Measurements from ENCODE around the gene OSBPL2.

Gene OSBPL2

DNA sequence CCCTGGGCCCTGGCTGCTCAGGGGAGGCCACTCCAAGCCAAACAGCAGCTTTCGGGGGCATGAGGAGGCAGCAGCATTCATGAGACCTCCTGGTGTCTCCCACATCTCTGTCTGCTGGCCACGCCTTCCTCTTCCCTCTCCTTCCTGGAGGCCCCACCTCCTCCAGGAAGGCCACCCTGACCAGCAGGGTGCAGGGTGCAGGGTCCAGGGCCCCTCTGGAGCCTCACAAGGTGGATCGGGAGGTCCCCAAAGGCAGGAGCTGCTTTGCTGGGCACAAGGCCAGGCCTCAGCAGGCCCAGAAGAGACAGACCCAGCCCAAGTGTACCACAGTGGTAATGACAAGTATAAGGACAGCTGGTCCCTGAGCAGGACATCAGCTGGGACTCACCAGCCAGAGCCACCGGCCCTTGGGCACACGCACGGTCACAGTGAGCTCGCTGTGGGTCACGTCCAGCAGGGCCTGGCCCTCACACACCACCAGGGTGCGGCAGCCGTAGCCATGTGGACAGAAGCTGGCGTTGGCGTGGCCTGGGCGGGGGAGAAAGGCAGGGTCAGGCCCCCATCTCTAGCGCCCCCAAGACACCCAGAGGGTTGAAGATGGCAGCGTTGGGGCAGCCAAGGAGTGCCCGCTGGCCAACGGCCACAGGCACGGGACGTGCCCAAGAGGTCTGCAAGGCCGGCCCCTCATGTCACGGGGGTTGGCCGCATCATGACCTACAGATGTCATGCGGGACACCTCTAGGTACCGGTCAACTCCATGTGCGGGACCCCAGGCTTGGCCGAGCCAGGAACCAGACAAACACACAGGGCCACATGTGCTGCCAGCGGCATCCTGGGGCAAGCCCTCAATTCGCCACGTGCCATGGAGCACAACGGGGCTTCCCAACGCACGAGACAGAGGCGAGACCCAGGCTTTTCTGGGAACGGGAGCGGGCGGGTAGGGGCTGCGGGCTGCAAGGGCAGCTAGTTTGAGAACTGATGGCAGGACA is 91.4 kb downstream of the OSBPL2 start:
- DNase-seq, result no peak

DNA sequence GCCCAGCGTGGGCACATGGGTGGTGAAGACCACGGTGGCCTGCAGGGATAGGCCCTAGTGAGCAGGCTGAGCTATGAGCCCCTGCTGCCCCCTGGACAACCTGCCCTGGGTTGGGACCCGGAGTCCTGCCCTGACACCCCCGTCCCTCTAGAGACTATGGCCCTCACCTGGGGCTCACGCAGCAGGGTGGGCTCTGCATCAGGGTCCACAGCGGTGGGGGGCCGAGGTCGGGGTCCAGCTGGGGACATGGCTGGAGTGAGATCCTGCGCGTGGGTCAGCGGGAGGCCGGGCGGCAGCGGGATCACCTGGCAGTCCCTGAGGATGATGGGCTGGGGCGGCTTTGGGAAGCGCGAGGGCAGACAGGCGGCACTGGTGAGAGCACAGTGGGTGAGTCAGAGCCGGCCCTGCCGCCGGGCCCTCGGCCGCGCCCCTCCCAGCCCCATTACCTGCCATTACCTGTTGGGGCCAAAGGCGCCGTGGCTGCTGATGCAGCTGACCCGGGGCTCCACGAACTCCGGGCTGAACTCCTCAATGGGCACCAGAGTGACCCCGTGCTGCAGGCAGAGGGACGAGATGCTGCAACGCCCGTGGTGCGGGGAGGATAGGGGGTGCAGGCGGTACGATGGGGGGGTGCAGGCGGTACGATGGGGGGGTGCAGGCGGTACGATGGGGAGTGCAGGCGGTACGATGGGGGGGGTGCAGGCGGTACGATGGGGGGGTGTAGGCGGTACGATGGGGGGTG is 92.4 kb downstream of the OSBPL2 start:
- DNase-seq, result no peak

GRCh38 chr20:62331347-62331746 is 93.0 kb downstream of the OSBPL2 start:
- DNase-seq, result no peak

DNA sequence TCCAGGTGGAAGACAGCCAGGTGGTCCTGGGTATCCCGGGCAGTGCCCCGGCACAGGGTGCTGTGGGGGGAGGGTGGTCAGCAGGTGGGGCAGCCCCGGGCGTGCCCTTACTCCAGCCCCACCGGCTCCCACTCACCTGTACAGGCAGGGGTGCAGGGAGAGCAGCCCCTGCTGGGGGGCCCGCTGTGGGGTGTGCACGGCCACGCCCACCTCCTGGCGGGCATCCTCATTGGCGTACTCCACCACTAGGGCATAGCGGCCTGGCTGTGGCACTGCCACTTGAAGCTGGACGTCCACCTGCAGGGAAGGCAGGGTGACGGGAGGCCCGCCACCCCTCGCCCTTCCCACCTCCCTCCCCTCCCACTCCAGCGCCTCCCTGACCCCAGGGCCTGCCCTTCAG is 94.1 kb downstream of the OSBPL2 start:
- DNase-seq, result no peak

DNA sequence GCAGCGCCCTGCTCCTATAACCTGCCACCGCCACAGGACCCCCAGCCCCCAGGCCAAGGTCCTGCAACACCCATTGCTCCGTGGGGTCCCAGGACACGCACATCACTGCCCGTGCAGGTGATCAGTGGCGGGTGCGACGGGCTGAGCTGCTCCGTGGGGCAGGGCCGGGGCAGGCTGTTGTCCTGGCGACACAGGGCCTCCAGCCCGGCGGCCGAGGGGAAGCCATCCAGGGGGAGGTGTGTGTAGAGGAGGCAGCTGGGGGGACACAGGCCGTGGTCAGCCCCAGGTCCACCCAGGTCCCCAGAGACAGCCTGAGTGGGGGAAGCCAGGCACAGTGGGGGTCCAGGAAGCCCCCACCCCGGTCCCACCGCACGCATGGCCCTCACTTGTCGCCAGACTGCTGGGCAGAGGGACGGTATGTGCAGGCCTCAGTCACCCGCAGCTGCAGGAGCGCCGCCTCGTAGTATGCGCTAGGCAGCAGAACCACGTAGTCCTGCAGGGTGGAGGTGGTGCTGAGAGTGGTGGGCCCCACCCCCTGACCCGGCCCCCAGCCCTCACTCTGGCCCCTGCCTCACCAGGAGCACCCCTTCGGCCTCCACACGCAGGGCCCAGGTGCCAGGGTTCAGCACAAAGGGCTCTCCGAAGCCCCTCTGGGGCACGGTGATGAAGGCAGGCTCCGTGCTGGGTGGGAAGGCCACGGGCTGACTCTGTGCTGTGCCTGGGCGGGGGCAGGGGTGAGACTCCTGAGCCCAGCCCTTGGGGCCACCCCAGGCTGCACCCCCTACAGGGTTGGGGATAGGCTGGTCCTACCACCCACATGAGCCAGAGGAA is 94.9 kb downstream of the OSBPL2 start:
- DNase-seq, result no peak

DNA sequence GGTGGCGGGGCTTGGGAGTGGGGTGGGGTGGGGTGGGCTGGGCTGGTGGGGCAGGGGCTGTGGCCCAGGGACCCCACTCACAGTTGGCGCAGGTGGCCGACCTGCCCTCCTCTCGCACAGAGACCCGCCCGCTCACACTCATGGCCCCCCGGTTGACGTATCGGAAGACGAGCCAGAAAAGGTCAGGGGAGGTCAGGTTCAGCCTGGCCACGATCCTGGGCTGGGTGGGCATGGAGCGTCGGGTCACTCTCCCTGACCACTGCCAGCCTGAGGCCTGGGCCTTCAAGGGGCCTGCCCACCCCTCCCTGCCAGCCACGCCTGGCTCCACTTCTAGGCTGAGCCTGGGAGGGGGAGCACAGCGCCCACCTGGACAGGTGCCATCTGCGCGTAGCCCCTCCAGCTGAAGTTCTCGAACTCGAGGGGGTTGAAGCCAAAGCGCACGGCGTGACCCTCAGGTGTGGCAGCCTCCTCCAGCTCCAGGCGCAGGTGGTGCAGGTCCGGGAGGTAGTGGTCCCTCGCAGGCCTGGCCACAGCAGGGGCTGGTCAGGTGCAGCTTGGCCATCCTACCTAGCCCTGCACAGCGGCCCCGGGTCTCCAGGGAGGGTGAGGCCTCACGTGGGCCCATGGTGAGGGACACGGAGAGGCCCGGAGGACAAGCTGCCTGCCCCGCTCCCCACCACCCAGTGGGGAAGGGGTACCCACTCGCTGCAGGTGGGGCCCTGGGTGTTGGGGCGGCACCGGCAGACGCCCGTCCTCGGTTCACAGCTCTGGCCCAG is 95.7 kb downstream of the OSBPL2 start:
- no peak for DNase-seq

DNA sequence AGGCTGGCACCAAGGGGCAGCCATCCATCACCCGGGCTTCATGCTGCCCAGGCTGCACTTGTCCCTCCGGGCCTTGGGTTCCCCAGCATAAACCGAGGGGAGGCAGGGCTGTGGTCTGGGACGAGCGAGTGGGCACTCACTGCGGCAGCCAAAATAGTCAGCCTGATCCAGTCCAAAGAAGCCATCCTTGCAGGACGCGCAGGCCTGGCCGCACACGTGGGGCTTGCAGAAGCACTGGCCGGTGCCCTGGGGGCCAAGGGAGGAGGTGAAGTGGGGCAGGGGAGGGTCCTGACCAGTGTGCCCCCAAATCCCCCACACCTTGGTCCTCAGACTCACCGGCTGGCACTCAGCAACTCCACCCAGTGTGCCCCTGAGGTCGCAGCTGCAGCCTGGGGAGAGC is 96.6 kb downstream of the OSBPL2 start:
- DNase-seq, result no peak

DNA sequence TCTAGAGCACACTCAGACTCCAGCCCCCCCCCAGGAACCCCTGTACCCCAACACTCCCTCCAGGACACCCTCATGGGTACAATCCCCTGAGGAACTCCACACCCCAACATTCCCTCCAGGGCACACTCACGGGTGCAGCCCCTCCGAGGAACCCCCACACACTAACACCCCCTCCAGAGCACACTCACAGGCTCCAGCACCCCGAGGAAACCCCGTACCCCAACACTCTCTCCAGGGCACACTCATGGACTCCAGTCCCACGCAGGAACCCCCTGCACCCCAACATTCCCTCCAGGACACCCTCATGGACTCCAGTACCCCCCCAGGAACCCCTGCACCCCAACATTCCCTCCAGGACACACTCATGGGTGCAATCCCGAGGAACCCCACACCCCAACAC is 97.2 kb downstream of the OSBPL2 start:
- no peak for DNase-seq

DNA sequence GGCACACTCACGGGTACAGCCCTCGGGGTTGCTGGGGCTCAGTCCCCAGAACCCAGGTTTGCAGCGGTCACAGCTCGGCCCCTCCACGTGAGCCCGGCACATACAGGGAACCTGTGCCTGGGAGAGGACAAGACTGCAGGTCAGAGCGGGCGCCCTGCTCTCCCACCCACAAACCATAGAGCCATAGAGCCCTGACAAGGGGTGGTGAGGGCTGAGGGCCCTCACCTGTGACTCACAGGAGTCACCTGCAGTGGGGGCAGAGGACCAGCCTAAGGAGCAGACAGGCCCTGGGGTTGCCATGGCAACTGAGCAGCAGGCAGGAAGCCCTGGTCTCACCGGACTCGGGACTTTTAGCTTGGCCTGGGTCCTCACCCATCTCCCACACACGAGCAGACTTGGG is 98.0 kb downstream of the OSBPL2 start:
- no peak for DNase-seq

GRCh38 chr20:62336775-62337557 is 98.6 kb downstream of the OSBPL2 start:
- DNase-seq, result no peak

DNA sequence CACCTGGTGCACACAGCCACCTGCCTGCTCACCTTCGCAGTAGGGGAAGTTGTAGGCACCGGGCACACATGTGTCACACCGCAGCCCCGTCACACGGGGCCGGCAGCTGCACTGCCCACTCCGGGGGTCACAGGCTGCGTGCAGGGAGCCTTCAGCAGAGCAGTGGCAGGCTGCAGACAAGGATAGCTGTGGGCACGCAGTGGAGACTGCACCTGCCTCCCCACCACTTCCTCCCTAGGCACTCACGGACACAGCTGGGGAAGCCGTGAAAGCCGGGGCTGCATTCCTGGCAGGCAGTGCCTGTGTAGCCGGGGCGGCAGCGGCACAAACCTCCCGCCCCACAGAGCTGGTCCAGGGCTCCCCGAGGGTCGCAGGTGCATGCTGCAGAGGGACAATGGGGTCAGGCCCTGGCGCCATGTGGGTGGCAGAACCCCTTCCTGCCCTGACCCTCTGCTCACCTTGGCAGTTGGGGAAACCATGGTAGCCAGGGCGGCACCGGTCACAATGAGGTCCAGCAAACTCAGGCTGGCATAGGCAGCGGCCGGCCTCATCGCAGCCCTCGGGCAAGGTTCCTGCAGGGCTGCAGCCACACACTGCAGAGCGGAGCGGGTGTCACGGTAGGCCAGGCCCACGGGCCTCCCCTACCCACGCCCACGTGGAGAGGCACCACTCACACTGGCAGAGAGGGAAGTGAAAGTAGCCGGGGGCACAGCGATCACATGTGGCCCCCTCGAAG is 99.4 kb downstream of the OSBPL2 start:
- peak in 1 of 2 donors; percentile 51 for DNase-seq

DNA sequence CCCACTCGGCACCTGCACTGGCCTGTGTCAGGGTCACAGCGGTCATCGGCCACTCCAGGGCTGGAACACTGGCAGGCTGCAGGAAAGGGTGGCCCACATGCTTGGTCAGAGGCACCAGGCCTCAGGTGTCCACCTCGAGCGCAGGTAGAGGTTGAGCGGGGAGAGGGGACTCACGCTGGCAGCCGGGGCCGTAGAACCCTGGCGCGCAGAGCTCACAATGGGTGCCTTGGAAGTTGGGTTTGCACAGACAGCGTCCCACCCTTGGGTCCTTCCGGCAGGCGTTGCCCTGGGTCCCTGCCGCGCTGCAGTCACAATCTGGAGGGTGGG is 99.9 kb downstream of the OSBPL2 start:
- DNase-seq, result no peak

GRCh38 chr20:62339647-62340062 is 101.3 kb downstream of the OSBPL2 start:
- peak in 1 of 2 donors; percentile 38 for DNase-seq

DNA sequence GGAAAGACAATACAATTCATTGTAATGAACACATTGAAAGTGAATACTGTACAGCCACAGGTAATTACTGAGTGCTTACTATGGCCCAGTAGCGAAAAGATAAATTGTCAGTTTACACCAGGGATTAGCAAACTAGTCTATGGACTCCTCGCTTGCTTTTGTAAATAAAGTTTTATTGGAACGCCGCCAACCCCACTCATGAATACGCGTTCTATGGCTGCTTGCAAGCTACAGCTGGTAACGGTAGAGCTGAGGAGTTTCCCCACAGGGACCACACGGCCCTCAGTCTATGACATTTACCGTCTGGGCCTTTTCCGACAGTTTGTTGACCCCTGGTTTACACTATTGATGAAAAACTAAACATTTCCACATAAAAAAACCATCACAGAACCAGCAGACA is 104.6 kb downstream of the OSBPL2 start:
- no peak for DNase-seq

GRCh38 chr20:62344092-62344491 is 105.8 kb downstream of the OSBPL2 start:
- no peak for DNase-seq

DNA sequence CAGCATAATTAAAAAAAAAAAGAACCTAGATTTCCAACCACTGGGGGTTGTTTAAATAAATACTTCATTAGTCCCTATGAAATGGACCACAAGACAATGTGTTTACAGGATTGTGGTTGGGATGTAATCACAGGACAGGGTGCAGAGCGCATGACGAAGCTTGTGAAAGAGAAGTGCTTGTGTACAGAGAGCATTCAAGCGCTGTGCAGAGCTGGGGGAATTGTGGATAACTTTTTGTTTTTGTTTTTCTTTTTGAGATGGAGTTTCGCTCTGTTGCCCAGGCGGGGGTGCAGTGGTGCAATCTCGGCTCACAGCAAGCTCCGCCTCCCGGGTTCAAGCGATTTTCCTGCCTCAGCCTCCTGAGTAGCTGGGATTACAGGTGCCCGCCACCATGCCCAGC is 106.5 kb downstream of the OSBPL2 start:
- DNase-seq, result no peak
